Endometrial microvascular endothelial cells (primary cell): ENCODE measurements around the gene JAK1. TPM values are rescaled to one million over a fixed set of nuclear protein-coding genes. Genes with fewer than 3 reads are reported as not detected.

Experiments
- in situ Hi-C: cut with HindIII; loops from 2 replicates; pipeline ENCODE4 v1.10.0; 2017; ENCODE audit warnings: low sequenced_read_pairs, low pct_unique_long_range_greater_than_20kb; ENCODE audit errors: inconsistent ontology term
- total RNA-seq: library from RNA; depleted of rRNA; stranded (reverse); fragments of >200 nt; gene quantifications from one replicate; pipeline ENCODE4 v1.2.3, GENCODE V29; 2015; ENCODE audit errors: inconsistent ontology term

JAK1 gene
- total RNA-seq, 1 donor from 2014 or later: 245 TPM

DNA sequence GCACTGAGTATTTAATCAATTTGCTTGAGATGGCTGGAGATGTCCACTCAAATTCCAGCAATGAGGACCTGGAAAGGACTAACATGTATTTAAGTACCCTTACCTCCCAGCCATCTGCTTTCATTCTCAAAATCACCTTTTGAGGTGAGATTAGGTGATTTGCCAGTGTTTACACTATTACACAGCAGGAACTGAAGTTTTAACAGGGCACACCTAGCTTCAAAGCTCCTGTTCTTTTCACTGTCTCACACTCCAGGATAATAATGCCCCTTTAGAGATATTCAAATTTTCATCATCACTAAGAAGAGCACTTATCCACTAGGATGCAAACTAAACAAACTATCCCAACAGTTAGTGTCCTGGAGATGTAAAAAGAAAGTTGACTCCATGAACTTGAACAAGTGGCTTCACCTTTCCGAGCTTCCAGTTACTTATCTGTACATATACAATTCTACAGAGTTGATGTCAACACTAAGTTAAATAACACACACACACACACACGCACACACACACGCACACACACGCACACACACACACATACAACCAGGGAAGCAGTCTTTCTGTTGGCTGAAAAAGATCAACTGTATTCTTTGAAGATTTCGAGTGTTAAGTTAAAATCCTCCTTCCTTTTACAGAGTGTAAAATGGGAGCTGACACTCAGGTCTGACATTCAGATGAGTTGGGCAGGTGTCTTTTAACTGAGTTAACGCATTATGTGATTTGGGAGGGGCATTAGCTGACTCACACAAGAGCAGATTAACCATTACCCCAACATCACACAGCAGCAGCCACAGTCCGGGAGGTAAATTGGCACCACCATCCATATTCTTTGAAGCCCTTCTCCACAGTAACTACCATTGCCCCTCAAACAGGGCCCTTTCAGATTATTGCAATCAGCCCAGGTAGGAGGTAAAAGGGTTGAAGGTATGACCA lies 15.5 kb upstream of the JAK1 start:
- in situ Hi-C loops: no loop called here

DNA sequence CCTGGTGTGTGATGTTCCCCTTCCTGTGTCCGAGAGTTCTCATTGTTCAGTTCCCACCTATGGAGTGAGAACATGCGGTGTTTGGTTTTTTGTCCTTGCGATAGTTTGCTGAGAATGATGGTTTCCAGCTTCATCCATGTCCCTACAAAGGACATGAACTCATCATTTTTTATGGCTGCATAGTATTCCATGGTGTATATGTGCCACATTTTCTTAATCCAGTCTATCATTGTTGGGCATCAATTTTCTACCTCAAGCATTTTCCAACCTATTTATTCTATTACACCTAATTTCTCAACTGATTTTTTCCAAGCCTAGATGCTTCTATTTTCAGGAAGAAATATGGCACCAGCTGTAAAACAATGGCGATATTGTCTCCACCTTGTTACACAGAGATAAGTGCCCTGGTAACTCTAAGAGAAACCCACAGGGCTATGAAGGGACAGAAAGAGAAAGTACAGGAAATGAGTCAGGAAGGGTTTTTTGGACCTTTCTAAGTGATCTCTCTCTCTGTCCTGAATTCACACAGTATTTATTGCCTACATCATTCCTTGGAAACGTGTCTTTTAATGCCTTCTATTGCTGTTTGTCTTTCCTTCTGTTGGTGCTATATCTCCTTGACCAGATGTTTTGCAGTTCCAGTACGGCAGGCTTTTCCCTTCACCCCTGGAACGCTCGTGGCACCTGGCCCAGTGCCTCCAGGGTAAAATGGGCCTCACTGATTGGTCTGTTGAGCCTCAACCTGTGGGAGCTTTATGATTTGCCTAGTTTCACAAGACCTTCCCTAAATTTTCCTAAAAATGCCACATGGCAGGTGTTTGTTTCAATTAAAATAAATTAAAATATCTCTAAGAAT lies 14.6 kb upstream of the JAK1 start:
- in situ Hi-C loops: no loop called here

DNA sequence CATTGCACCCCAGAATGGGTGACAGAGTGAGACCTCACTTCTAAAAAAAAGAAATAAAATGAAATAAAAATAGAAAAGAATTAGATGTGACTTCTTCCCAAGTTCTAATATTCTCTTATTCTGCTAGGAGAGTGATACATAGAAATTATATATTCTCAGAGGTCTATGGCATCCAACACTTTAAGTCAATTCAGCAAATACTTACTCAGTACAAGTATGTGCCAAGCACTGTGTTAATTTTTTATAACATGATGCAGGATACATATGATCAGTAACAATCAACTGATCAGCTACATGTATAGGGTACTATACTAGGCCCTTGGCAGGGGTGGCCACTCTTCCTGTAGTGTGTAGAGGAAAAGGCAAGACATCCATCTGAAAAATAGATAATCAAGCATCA lies 13.0 kb upstream of the JAK1 start:
- in situ Hi-C loops: no loop called here

DNA sequence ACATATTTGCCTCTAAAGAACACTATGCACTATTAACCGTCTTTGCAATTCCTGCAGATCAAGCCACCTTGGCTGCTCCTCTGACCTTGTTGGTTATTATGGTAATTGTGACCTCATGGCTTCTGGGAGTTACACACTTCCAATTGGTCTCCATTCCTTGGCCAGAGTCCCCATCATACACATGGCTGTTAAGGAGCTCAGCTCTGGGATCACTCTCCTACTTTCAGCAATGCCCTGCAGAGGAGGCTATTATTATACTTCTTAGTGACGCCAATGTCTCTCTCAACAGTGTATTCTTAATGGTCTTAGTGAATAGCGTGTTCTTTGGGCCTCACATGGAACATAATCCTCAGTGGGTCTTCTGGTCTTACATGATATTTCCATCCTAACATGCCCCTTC lies 10.0 kb upstream of the JAK1 start:
- in situ Hi-C loops: no loop called here

DNA sequence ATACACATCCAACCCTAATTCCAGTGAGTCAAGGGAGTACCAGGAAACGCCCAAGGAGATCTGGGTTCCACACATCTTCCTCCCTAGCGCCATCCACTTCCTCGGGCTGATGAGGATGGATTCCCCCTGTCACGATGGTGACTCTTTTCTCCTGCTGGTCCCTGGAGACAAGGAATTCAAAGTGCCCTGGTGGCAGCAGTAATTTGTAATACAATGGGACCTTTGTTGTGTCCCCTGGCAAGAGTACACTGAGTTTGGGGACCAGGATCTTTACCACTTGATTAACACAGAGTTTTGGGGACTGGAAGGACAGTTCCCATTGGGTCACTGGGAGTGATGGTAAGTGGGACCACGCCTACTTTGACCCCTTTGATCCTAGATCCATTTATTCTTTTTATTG lies 9.4 kb upstream of the JAK1 start:
- in situ Hi-C loops: no loop called here

DNA sequence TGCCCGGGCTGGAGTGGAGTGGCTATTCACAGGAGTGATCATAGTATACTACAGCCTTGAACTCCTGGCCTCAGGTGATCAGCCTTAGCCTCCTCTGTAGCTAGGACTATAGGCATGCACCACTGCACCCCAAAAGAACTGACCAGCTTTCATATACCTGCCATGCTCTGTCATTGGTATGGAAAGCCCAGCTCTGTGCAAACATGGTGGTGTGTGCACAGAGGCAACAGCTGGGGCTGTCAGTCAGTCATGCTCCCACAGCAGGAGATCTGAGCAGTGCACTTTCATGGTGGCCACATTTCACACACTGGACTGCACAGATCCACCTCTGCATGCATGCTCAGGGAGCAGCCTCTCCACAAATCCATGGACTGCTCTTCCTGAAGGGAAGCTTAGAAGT lies 8.8 kb upstream of the JAK1 start:
- in situ Hi-C loops: no loop called here

DNA sequence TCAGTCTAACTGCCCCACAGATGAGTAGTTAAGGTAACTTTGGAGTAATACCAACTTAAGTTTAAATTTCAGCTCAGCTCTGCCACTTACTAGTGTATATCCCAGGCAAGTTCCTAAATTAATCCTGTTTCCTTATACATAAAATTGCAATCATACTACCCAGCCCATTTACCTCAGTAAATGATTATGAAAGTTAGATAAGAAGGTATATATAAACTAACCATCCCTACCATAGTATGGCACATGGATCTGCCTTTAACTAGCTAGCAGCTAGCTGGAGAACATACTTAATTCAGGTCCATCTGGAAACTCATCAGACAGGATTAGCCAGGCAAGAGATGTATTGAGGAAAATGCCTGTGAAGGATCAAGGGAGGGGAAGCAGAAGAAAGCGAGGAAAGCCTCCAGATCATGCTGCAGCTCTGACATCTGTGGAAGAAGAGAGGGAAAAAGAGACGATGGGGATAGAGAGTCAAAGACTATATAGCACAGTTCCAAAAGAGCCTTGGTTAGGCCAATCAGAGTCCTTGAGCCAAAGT lies 8.0 kb upstream of the JAK1 start:
- in situ Hi-C loops: no loop called here

DNA sequence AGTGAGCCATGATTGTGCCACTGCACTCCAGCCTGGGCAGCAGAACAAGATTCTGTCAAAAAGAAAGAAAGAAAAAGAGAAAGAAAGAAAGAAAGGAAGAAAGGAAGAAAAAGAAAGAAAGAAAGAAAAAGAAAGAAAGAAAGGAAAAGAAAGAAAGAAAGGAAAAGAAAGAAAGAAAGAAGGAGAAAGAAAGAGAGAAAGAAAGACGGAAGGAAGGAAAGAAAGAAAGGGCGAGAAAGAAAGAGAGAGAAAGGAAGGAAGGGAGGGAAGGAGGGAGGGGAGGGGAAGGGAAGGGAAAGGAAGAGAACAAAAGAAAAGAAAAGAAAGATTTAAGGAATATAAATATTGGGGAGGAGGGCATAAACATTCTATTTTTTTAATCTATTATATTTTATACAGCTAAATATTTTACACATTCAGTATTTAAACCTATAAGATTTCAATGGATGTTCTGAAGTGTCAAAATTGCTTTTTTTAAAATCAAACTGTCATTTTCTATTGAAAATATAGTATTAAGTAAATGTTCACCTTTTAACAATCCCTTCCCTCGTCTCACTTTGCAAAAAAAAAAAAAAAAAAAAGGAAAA lies 6.8 kb upstream of the JAK1 start:
- in situ Hi-C loops: no loop called here

DNA sequence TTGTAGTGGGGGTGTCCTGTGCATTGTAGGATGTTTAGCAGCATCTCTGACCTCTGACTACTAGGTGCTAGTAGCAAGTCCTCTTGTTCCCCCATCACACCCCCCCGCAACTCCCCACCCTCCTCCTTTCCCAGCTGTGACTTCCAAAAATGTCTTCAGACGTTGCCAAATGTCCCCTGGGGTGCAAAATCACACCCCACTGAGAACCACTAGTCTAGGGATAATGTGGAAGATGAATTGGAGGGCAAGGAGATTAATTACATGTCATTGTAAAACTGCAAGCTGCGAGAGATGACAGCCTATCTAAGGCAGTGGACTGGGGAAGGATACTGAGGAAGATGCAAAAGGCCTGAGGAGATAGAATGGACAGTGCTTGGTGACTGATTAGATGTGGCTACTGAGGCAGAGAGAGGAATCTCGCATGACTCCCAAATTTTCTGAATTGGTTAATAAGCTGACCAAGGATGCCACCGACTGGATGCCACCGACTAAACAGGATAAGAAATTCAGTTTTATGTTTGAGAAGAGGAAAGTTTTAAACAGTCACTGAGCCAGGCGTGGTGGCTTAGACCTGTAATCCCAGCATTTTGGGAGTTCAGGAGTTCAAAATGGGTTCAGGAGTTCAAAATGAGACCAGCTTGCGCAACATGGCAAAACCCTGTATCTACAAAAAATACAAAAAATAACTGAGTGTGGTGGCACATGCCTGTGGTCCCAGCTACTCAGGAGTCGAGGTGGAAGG lies 3.1 kb upstream of the JAK1 start:
- in situ Hi-C loops: no loop called here

DNA sequence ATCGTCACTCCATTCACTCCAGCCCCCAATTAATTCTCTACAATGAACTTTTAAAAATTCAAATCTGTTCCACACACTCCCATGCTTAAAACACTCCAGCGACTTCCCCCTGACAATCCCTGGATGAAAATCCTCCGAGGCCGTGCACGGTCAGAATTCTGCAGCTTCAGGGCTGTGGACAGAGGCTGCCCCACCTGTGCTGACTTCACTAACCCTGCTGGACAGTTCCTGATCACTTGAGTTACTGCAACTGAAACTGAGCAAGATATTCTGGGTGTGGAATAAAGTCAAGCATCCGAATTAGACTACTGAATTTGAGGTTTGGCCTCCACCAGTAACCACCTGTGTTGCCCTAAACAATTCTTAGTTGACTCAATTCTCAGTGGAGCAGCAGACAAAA lies 1.0 kb upstream of the JAK1 start:
- in situ Hi-C loops: no loop called here

DNA sequence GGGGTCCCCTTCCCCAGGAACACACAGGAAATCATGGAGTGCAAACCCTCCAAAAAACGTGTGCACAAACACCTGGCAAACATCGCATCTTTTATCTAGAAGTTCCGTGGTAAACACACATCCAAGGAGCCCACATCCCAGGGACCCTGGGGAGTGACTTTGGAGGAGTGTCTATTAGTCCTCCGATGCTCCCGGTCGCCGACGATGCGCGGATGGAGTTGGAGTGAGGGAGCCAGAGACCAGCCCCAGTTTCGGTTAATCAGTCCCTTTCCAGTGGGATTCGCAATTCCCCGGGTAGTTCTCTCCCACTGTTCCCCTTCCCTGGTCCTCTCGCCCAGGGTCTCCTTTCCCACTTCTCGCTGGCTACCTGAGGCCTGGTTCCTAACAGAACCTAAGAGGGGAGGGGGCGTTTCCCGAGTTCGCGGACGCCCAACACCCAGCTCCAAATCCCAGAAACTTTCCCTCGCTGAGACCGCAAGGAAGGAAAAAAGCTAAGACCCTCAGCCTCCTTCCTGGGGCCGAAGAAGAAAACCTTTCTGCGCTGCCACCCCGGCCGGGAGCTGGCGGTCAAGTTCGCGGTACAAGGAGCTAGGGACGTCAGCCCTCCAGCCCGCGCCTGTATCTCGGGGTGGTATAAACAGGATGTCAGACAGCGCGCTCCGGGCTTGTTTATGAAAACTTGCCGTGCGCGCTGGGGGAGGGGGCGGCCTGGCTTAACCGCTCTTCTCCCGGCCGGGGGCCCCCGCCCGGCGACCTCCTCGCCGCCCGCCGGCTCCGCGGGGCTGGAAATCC lies 787 bp downstream of the JAK1 start:
- in situ Hi-C loops: no loop called here

DNA sequence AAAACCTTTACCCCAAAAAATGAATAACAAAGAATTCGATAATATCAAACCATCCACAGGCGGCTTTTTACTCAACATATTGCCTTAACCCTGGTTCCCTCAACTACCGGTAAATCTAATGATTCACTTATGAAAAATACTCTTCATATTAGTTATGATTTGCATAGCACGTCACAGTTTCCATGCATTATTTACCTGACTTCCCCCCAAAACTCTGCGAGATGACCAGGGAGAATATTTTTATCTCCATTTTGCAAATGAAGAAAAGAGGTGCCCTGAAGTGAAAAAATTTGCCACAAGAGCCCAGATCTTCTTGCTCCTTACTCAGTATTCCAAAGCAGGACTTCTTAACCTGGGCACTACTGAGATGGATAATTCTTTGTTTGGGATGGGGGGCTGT lies 2.9 kb downstream of the JAK1 start:
- in situ Hi-C loops: no loop called here

DNA sequence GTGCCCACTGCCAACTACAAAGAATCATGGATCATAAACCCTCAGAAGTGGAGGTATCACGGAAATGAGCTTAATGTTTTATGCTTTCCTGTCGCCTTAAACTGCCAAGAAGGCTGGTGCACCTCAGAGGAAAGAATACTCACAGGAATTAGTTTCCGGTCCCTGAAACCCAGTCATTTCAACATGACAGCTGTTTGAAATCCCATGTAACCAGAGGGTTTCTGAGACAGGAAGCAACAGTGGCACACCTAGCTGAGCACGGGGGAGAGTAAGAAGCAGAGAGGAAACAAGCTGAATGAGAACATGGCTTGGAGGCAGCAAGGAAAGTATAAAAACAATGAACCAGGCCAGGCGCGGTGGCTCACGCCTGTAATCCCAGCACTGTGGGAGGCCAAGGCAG lies 3.9 kb downstream of the JAK1 start:
- in situ Hi-C loops: no loop called here

DNA sequence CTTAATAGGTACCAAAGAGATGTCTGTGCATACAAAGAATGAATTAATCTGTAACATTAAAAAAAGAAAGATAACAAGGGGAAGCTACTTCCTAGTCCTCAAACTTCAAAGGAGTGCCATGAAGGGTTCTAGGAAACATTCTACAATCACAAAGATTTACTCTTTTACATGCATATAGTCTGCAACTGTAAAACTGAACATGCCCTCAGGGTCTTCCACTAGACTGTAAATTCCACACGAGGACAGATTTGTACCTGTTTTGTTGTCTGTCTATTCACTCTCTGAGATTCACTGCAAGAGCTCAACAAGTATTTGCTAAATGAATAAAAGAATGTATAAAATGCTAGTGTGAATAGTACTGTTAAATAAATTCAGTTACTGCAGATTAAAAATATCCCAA lies 4.4 kb downstream of the JAK1 start:
- in situ Hi-C loops: no loop called here

DNA sequence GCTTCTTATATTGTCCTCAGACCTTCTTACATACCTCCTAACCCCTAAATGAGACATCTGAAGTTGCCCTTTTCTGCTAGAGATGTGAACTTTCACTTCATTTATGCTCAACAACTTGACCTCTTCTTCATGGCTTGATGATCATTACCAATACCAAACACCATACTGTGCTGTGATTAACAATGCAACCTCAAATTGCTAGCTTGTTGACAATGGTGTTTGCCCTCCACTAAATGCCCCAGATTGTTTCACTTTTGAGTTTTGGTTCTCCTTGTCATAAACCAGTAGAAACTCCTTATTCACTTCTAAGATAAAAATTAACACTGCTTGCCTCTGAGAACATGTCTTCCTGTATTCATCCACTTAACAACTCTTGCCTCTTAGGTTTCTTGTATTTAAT lies 5.6 kb downstream of the JAK1 start:
- in situ Hi-C loops: no loop called here

DNA sequence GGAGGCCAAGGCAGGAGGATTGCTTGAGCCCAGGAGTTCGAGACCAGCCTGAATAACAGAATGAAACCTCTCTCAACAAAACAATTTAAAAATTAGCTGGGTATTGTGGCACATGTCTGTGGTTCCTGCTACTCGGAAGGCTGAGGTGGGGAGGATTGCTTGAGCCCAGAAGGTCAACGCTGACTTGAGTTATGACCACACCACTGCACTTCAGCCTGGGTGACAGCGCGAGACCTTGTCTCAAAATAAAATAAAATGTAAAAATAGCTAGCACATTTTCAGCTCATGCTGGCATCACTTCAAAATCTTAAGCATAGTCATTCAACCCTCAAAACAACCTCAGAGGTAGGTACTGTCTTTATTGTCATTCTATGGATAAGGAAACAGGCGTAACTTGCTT lies 6.4 kb downstream of the JAK1 start:
- in situ Hi-C loops: no loop called here

DNA sequence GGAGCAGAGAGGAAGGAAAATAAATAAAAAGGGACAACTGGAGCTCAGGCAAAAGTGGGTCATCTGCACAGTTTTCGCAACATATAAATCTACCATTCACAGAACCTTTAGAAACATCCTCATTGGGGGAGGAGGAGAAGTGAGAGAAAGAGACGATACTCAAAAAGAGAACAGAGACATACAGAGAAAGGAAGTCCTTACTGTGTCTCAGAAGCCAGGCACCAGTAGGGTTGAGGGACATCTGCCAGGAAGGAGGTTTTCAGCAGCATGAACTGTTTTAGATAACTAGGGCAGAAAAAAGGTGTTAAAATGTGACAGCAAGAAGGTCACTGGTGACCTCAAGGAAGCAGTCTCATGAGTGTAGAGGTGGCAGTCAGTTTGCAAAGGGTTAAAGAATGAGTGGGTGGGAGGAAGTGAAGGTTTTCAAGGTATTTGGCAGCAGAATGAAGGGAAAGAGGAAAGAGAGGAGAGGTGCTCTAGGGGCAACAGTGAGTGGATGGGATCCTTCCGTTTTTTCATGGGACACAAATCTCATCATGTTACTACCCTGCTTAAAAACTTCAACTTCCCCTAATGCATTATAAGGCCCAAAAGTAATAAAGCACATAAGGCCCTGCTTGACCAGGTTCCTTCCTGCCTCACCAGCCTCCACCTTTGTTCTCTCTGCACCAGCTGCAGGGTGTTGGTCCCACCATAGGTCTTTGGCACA lies 9.5 kb downstream of the JAK1 start:
- in situ Hi-C loops: no loop called here
